NCI-H1436 (cell line): Measurements from ENCODE around the gene PKD1L1.

ENCODE experiments used
- DNase-seq: peaks from one replicate; lab custom pipeline; 2025; lab: John Stamatoyannopoulos, UW

Gene PKD1L1

DNA sequence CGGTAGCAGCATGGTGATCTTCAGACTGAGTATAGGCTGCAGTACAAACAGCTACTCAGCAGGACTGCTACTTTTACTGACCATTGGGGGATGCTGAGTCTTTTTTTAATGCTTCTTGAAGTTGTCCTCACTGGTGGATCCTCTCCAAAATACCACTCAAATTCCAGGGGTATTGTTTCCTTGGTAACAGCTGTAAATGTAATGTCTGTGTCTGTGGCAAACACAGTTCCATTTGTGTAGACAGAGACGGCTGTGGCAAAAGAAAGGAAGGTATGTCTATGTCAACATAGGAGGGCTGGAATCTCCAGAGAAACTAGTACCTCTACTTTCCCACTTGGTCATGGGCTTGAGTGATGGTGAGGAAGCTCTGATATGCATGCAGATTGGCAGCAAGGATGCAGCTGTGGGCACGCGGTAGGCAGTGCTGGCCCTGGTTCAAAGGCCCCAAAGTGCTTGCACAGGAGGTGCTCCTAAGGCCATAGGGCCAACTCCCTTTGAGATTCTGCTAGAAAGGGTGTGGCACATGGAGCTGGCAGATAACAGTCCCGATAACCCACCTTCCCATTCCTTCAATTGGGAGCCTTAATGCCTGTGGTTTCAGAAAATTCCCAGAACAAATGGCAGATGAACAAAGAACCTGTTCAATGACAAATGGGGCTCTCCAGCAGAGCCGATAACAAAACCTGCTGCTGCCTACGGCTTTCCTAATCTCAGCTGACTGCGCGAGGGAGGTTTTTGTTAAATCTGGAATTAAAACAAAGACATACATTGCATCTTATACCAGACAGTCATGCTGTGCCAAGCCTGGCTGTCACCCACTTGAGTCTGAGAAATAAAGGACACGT, 43.0 kb downstream of the PKD1L1 start:
- no peak for DNase-seq

GRCh38 chr7:47902013-47902412, 46.3 kb downstream of the PKD1L1 start:
- no peak for DNase-seq

DNA sequence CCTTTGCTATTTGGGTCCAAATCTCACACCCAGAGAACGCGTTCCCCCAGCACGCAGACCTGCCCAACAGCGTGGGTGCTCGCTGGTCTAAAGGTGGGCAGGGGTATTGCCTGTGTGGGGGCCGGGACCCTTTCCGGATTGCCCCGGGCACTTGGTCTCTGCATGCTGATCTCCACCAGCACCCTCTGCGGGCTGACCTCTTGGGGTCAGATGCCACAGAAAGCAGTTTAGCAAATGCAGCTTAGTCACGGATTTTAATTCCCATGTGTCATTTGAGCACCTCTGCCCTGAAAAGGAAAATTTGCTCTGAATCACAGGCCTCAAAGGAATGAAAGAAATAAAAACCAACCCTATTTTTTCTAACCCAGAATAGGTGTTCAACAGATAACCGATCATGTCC, 46.7 kb downstream of the PKD1L1 start:
- no peak for DNase-seq

DNA sequence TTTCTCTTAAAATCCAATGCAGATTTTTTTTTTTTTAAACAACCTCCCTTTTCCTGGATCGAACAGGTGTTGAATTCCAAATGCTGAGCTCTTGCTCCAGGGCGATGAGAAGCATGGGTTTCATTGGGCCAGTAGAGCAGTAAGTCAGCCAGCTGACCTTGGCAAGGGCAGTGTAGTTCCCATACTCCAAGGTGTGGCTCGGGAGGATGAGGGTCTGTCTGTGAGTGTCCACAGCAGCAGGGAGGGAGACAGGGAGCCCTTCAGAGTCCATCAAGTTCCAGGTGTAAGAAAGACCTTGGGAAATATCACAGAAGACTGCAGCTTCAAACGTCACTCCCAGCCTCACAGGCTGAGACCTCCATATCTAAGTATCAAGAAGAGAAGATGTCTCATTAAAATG, 50.4 kb downstream of the PKD1L1 start:
- DNase-seq: no peak

- no peak for DNase-seq
These were observed 51.4 kb downstream of the PKD1L1 start for GRCh38 chr7:47896809-47897423.

DNA sequence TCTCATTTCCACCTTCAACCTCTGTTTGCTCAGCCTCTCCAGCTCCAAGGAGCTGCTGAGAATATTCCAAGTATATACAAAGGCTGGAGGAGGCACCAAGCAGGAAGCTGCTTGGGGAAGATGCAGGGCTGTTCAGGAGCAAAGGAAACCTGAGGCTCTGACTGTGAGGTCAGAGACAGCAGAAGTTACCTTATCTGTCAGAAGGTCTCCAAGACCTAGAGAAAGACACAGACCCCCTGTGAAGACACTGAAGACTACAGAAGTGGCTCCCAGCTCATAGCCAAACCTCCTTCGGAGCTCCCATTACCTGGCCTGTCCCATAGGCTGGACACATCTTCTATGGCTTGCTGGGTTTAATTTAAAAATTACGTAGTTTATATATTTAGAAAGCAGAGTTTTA, 53.2 kb downstream of the PKD1L1 start:
- no peak for DNase-seq

DNA sequence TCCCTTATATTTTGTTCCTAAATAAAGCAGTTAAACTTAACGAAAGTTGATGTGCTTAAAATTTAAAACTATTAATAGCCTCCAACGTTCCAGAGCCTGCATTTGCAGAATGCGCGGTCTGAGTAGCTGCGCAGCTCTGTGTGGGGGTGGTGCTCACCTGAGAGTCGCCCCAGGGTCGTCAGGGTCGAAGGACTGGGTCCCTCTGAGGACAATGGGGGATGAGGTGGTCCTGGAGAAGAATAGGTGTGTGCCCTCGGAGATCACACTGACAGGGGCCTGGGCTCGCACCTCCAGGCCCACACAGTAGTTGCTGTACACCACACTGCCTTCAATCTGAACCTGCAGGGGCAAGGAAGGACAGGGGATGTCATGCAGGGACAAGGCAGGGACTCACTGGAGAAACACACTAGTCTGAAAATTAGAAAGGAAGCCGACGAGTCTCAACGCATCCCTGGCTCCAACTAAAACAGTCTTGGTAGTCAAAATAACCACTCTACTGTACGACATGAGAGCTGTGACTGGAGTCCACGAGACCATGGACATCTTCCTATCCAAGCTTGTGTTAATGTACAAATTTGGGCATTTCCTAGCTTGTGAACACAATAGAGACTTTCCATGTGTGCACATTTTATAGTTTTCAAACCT, 54.4 kb downstream of the PKD1L1 start:
- DNase-seq: no peak

- no peak for DNase-seq
These were observed 55.0 kb downstream of the PKD1L1 start for GRCh38 chr7:47893238-47893637.

- DNase-seq: no peak
These were observed 57.7 kb downstream of the PKD1L1 start for GRCh38 chr7:47890606-47891005.

DNA sequence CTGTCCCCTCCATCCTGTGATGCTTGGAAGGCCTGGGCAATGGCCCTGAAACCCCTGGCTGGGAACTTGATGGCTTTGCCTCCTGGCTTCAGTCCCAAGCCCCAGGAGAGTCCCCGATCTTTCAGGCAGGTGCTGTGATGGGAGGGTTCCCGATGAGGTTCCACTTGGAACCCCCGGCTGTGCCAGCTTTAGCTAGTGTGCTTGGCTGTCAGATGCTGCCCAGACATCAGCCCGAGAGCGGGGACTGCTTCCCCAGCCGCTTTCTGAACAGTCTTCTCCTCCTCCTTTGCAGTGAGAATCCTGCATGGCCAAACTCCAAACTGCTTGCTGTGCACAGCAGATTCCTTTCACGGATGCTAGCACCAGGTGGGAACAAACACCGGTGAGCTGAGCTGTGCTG, 58.1 kb downstream of the PKD1L1 start:
- DNase-seq: no peak

- DNase-seq: no peak
These were observed 58.5 kb downstream of the PKD1L1 start for GRCh38 chr7:47889723-47890122.

DNA sequence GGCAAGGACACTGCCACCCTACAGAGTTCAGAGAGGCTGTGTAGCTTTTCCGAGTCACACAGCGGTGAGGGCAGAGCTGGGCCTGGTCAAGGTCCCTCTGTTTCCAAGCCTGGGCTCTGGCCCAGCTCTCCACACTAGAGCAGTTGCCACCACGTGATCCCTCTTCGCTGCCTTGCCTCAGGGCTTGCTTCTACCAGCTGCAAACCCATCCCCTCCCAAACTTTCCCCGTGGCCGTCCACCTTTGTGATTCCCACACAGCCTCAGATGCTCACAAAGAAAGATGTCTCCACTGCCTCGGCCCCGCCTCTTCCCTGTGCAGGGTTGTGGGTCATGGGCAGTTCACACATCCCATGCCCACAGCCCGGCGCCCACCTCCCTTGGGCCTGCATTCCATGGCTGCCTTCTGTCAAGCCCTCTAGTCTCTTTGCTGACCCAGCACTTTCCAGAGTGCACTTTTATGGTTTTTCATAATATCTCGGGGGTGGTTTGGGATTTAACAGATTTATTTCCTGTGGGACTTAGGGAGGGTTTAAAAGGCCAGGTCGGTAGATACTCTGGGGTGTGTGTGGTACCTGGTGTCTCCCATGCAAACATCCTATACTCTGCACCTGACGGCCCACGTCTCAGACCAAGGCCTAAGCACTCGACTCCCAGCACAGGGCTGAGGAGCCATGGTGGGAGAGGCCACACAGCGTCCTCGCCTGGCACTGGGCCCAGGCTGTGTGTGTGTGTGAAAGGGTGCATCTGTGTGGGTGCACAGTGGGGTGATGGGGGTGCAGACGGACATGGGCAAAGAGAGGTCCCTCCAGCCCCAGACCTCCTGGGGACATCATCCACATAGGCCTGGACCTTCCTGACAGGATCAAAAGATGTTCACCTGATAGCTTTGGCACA, 59.6 kb downstream of the PKD1L1 start:
- no peak for DNase-seq

DNA sequence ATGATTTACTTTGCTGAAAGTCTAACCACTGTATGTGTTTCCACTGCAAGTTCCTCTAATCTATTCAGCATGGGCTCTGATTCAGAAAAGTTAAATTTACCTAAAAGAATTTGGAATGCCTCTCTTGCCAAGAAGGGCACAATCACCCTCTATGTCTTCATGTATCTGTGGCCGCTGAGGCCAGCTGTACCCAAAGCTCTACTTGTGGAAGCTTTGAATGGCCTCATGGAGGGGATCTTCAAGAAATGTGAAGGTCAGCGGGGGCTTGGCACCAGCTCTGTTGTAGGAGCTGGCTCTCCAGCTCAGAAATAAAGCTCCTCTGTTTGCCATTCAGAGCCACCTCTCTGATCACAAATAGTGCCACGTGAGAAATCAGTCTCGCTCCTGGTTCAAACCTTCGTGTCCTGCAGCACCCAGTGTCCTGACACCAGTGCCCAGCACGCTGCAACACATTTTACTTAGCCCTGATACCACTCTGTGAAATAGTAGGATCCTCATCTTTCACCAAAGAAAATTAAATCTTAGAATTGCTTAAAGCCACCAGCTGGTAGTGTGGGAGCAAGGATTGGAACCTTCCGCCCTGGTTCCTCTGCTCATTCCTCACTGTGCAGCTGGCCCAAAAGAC, 61.1 kb downstream of the PKD1L1 start:
- no peak for DNase-seq

- DNase-seq: no peak
These were observed 62.1 kb downstream of the PKD1L1 start for GRCh38 chr7:47885987-47886811.

DNA sequence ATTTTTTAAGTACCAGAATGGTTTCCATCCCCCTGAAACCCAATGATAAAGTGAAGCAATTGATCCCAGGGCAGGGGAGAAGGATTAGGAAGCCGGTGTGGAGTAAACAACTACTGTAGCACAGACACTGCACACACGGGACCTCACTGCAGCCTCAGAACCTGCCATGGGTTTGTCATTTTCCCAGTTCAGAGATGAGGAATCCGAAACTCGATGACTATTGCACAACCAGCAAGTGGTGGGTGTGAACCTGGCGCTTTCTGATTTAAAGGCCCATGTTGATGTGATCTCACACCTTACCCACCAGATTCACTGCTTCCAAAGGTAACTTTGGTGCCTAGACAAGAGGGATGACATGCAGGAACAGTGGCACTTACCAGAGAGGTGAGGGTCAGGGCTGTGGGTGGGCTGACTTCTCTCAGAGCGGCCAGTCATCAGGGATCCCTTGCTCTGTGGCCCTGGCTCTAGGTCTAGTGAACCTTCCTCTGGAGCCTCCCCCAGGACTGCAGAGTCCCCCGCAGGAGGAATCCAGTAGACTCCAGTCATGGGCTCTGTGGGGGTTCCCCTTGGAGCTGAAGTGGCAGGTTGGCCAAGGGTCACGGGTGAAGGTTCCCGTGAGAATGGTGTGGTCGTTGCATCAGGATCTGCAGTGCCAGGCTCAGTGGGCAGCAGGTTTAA, 62.8 kb downstream of the PKD1L1 start:
- no peak for DNase-seq

DNA sequence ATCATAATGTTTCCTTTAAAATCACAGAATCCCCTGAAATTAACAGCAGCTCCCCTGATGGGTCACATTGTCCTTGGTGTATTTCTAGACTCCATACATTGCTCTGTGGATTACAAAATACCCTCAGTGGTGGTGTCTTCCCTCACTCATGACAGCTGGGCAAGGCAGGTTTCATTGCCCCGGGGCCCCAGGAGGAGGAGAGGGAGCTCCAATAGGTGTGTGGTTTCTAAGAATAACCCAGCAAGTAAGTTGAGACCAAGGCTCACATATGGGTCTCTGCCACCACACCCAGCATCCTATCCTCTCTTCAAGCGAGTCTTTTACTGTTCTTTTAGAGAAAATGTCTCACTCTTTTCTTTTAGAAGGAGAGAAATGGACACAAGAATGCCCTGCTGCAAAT, 63.6 kb downstream of the PKD1L1 start:
- DNase-seq: no peak

DNA sequence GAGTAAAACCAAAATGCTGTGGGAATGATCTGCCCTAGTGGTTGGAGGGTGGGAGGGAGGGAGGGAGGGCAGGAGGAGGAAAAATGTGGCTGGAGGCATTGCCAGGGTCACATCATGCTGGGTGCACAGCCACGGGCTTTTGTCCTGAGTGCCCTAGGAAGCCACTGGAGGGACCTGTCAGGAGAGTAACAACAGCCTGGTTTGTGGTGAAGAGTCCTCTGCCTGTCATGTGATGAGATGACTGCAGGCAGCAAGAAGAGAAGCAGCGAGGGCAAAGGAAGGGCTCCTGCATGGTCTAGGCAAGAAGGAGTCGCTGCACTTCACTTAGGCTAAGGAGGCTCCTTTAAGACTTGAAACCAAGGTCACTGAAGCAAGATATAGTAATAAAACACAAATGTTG, 65.6 kb downstream of the PKD1L1 start:
- DNase-seq: no peak

DNA sequence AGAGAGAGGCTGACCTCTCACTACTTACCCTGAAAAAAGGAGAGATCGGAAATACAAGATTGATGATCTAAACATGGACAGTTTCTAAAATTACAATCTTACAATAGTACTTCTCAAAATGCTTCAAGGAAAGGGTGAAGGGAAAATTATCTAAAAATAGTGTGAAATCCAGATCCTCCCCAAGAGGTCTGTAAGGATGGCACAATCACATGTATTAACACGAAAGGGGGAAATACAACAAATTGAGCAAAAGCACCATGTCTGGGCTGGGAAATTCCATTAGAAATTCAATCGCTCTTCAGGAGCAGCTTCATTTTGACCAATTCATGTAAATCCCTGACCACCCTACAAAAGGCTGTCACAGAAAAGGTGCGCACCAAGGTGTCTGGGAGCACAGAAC, 67.0 kb downstream of the PKD1L1 start:
- no peak for DNase-seq

GRCh38 chr7:47878662-47879061, 69.6 kb downstream of the PKD1L1 start:
- DNase-seq: no peak

- no peak for DNase-seq
These were observed 70.9 kb downstream of the PKD1L1 start for GRCh38 chr7:47877336-47877735.
